Dermis blood vessel endothelial cell (primary cell): ENCODE measurements around the gene SLC6A3. TPM values are rescaled to one million over a fixed set of nuclear protein-coding genes. Genes with fewer than 3 reads are reported as not detected.
"Not testable (repeated sequence)": the region's sequence is repeated elsewhere in the genome, so short reads cannot be mapped to it uniquely, and the experiment has no call there.

ENCODE experiments used
- DNase-seq: peaks from one replicate; pipeline ENCODE4 v3.0.0; 2010
- total RNA-seq: library from RNA; depleted of rRNA; stranded (reverse); fragments of >200 nt; gene quantifications from 2 replicates; pipeline ENCODE4 v1.2.3, GENCODE V29; 2014

The SLC6A3 gene
- total RNA-seq, 1 donor from 2014 or later = not detected

GRCh38 chr5:1367149-1367548 lies 78.1 kb downstream of the SLC6A3 start:
- no peak for DNase-seq

GRCh38 chr5:1366514-1366913 lies 78.7 kb downstream of the SLC6A3 start:
- no peak for DNase-seq

- DNase-seq = no peak
Observed at GRCh38 chr5:1364211-1364610, 81.0 kb downstream of the SLC6A3 start.

- no peak for DNase-seq
Observed at GRCh38 chr5:1363581-1363980, 81.7 kb downstream of the SLC6A3 start.

- DNase-seq = no peak
Observed at GRCh38 chr5:1363160-1363559, 82.1 kb downstream of the SLC6A3 start.

GRCh38 chr5:1362242-1363015 lies 82.8 kb downstream of the SLC6A3 start:
- DNase-seq = no peak

GRCh38 chr5:1360861-1361260 lies 84.4 kb downstream of the SLC6A3 start:
- DNase-seq = no peak

GRCh38 chr5:1360367-1360766 lies 84.9 kb downstream of the SLC6A3 start:
- not testable (repeated sequence) for DNase-seq

GRCh38 chr5:1359713-1360112 lies 85.5 kb downstream of the SLC6A3 start:
- DNase-seq = no peak

- no peak for DNase-seq
Observed at GRCh38 chr5:1359031-1359645, 86.1 kb downstream of the SLC6A3 start.

GRCh38 chr5:1358726-1359025 lies 86.6 kb downstream of the SLC6A3 start:
- DNase-seq = no peak

- DNase-seq = no peak
Observed at GRCh38 chr5:1357946-1358725, 87.1 kb downstream of the SLC6A3 start.

- DNase-seq = no peak
Observed at GRCh38 chr5:1356873-1357787, 88.1 kb downstream of the SLC6A3 start.

- no peak for DNase-seq
Observed at GRCh38 chr5:1354576-1354975, 90.7 kb downstream of the SLC6A3 start.

- no peak for DNase-seq
Observed at GRCh38 chr5:1352231-1353219, 92.7 kb downstream of the SLC6A3 start.

GRCh38 chr5:1351156-1351555 lies 94.1 kb downstream of the SLC6A3 start:
- DNase-seq = no peak

GRCh38 chr5:1349246-1349645 lies 96.0 kb downstream of the SLC6A3 start:
- no peak for DNase-seq

- DNase-seq = no peak
Observed at GRCh38 chr5:1348986-1349245, 96.3 kb downstream of the SLC6A3 start.

GRCh38 chr5:1347571-1347970 lies 97.7 kb downstream of the SLC6A3 start:
- DNase-seq = no peak

- DNase-seq = no peak
Observed at GRCh38 chr5:1346627-1347440, 98.4 kb downstream of the SLC6A3 start.
